OCI-LY1 (cell line): ENCODE measurements around the gene BCL2.

Source experiments
- CTCF ChIP-seq: fragments of 200-600 bp; sonication (generic), shearing (Covaris generic); IDR thresholded peaks from 2 replicates; pipeline ENCODE4 v1.5.1; 2017; ENCODE audit warnings: mild to moderate bottlenecking, antibody characterized with exemption, low read length, moderate library complexity, mixed read lengths
- EZH2 ChIP-seq: fragments of 200-600 bp; sonication (generic), shearing (Covaris generic); IDR thresholded peaks from 2 replicates; pipeline ENCODE4 v1.8.0; 2017; ENCODE audit warnings: borderline replicate concordance, mixed run types, mild to moderate bottlenecking, antibody characterized with exemption, low read length, moderate library complexity, mixed read lengths

GRCh38 chr18:63157293-63158011, 162.1 kb downstream of the BCL2 start:
- TF ChIP-seq CTCF = no peak
- no peak for TF ChIP-seq EZH2
